Tibial artery (tissue), 4 donors: Measurements from ENCODE around the gene SKIC8.

Experiments
- DNase-seq, 2 donors: peaks; one replicate each; pipeline ENCODE4 v3.0.0-alpha.2; 2019
- H3K27ac ChIP-seq, 2 donors: fragments of 200-600 bp; sonication (generic) in 1 of 2; 1 replicate in 1 of 2; 2 replicates in 1 of 2; pipeline ENCODE4 v1.5.1; 2018 to 2019; ENCODE audit warnings: mild to moderate bottlenecking in 1 of 2
- H3K27me3 ChIP-seq, 2 donors: fragments of 200-600 bp; sonication (generic) in 1 of 2; one replicate each; pipeline versions ENCODE4 v1.5.1 to v1.6.0; 2016 to 2019
- H3K36me3 ChIP-seq, 3 donors: fragments of 200-600 bp; sonication (generic) in 2 of 3; one replicate each; pipeline ENCODE4 v1.5.1; 2016 to 2019; ENCODE audit warnings: mild to moderate bottlenecking in 2 of 3
- H3K4me1 ChIP-seq, 4 donors: fragments of 200-600 bp; sonication (generic) in 2 of 4; 1 replicate in 3 of 4; 2 replicates in 1 of 4; pipeline ENCODE4 v1.5.1; 2016 to 2019
- H3K4me3 ChIP-seq, 2 donors: fragments of 200-600 bp; sonication (generic) in 1 of 2; 1 replicate in 1 of 2; 2 replicates in 1 of 2; pipeline ENCODE4 v1.5.1; 2018 to 2019; ENCODE audit warnings: mild to moderate bottlenecking in 2 of 2
- H3K9me3 ChIP-seq, 3 donors: fragments of 200-600 bp; sonication (generic) in 1 of 3; one replicate each; pipeline ENCODE4 v1.5.1; 2016 to 2019
- intact Hi-C: fragments of 100-400 bp; cut with DNase I; formaldehyde crosslinking; loops from one replicate; pipeline ENCODE4 v1.15.0; 2023; ENCODE audit warnings: low total_unique reads
- TF ChIP-seq, protein P1 (sequence below), 2 experiments: fragments of 200-600 bp in 1 of 2; fragments of 450-650 bp in 1 of 2; IDR thresholded peaks; one replicate each; pipeline ENCODE4 v1.5.1; 2017 to 2019; ENCODE audit warnings: antibody characterized with exemption in 2 of 2, mild to moderate bottlenecking in 1 of 2, moderate library complexity in 1 of 2

Gene SKIC8

DNA sequence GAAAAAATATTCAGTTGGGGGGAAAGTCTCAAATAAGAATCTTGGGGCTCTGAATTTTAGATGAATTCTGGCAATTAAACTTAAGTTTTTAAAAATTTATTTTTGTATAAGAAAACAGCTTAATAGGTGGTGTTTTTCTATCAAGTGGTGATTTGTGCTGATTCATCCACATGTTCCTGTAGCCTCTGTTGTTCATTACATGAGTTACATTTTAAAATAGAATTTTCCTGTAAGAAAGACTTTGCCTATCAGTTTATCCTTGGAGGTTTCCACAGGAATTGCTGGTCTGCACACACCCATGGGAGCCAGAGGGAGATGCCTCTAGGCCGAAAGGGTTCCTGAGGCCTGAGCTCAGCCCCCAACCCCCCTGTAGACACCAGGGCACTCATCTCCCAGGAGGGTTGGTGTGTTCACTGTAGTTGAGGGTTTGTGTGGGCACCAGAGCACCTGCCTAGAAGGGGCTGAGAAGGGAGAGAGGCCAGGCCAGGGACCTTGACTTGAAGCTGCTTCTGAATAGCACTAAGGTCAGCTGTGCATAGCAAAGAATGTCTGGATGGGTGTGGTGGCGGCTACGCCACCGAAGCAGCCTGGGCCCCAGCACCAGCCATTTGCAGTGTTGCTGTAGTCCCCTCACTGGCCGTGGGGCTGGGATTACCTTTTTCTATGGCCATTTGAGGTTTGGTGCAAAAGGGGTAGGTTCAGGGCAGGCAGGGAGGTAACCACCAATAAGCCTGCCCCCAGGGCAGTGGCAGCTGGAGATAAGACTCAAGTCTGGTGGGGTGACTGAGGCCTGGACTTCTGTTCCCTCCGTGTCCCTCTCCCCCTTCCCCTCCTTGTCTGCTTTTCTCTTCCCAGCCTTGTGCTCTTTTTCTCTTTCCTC lies 23.1 kb downstream of the SKIC8 start:
- Histone ChIP-seq H3K27ac (no peak overlapping the region), H3K4me1 (no peaks in the 10 kb centered on the region), H3K36me3 (peaks cover 5 to 73% (median 44%) of the 10 kb centered on the region in 3 donors), H3K27me3 (no peaks in the 10 kb centered on the region), H3K9me3 (no peaks in the 10 kb centered on the region), H3K4me3 (no peak overlapping the region)
- intact Hi-C loops: no loop called here
- DNase-seq: no peak
- TF ChIP-seq, protein P1, sequence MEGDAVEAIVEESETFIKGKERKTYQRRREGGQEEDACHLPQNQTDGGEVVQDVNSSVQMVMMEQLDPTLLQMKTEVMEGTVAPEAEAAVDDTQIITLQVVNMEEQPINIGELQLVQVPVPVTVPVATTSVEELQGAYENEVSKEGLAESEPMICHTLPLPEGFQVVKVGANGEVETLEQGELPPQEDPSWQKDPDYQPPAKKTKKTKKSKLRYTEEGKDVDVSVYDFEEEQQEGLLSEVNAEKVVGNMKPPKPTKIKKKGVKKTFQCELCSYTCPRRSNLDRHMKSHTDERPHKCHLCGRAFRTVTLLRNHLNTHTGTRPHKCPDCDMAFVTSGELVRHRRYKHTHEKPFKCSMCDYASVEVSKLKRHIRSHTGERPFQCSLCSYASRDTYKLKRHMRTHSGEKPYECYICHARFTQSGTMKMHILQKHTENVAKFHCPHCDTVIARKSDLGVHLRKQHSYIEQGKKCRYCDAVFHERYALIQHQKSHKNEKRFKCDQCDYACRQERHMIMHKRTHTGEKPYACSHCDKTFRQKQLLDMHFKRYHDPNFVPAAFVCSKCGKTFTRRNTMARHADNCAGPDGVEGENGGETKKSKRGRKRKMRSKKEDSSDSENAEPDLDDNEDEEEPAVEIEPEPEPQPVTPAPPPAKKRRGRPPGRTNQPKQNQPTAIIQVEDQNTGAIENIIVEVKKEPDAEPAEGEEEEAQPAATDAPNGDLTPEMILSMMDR (IDR thresholded peaks at IDR 0.05): no peak

DNA sequence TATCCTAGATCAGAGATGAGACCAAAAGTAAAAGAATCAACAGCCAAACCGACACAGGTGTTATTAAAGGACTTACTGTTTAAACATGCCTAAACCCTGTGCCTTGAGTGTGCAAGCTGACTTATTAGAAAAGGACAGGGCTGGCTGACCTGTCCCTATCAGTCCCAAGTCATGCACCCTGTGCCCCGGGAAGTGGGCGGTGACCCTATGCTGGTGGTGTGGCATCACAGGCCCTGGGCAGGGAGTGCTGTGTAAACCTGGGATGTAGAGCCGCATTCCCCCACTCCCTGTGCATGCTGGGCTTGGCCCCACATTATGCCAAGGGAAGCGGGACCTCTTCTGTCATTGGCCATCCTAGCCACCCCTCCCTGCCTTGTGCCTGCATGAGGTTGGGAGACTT lies 24.4 kb downstream of the SKIC8 start:
- no peaks in the 10 kb centered on the region for H3K27me3 ChIP-seq
- intact Hi-C loops: no loop called here
- H3K36me3 ChIP-seq: peaks cover 5 to 60% (median 31%) of the 10 kb centered on the region in 3 donors
- no peak for DNase-seq
- no peaks in the 10 kb centered on the region for H3K9me3 ChIP-seq
- TF ChIP-seq, protein P1 (IDR thresholded peaks at IDR 0.05): no peak
- no peak overlapping the region for H3K4me3 ChIP-seq
- no peak overlapping the region for H3K27ac ChIP-seq
- no peaks in the 10 kb centered on the region for H3K4me1 ChIP-seq

DNA sequence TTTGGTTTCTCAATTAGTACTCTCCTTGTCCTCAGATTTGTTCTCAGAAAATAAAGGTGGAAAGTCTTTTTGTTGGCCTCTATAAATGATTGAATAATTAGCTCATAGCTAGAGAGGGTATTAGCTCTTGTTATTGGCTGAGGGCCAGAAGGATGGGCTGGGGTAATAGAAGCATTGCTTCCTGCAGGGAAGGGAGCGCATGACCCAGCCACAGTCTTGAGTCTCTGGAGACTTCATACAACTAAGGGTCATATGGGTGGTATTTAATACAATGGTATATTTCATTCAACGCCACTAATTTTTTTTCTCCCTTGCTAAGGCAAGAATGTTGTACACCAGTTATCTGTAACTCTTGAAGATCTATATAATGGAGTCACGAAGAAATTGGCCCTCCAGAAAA lies 26.6 kb downstream of the SKIC8 start:
- TF ChIP-seq, protein P1 (IDR thresholded peaks at IDR 0.05): no peak
- Histone ChIP-seq H3K4me1 (no peaks in the 10 kb centered on the region), H3K27ac (no peak overlapping the region), H3K36me3 (peaks cover 2 to 41% (median 18%) of the 10 kb centered on the region in 3 donors), H3K4me3 (no peak overlapping the region), H3K9me3 (no peaks in the 10 kb centered on the region), H3K27me3 (no peaks in the 10 kb centered on the region)
- no peak for DNase-seq
- intact Hi-C loops: no loop called here

DNA sequence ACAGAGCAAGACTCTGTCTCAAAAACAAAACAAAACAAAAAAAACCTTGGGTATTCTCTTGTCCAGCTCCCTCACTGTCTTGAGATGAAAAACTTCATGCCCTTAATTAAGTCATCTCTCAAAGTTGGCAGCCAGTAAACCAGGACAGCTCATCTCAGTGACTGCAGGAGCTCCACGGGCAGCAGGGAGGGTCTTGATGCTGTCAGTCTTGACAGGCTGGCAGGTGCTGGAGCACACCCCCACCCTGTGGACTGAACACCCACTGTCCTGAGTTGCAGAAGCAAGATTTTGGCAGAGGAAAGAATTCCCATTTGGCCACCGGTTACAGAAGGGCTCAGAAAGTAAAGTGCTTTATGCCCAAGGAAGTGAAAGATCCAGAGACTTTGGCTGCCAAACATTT lies 27.1 kb downstream of the SKIC8 start:
- Histone ChIP-seq H3K27ac (no peak overlapping the region), H3K9me3 (no peaks in the 10 kb centered on the region), H3K27me3 (no peaks in the 10 kb centered on the region), H3K36me3 (peaks cover 0 to 36% (median 15%) of the 10 kb centered on the region in 3 donors), H3K4me1 (no peaks in the 10 kb centered on the region), H3K4me3 (no peak overlapping the region)
- intact Hi-C loops: no loop called here
- no peak for DNase-seq
- TF ChIP-seq, protein P1 (IDR thresholded peaks at IDR 0.05): no peak

DNA sequence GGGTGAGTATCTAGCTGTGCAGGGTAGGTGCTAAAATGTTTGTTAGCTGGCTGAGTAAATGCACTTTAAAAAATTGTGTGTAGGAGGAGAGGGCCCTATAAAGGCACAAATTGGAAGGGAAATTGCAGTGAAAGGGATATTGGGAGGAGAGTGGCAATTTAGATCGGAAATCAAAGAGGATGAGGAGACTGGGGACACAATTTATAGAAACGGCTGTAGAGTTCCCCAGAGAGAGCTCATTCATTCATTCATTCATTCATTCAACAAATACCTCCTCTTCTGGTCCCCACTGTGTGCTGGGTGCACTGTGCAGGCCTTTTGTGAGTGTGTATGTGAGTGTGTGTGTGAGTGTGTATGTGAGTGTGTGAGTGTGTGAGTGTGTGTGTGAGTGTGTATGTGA lies 32.6 kb downstream of the SKIC8 start:
- no peaks in the 10 kb centered on the region for H3K27me3 ChIP-seq
- TF ChIP-seq, protein P1 (IDR thresholded peaks at IDR 0.05): no peak
- peak overlapping the region; percentile 39 to 46 for H3K27ac ChIP-seq
- H3K9me3 ChIP-seq: no peaks in the 10 kb centered on the region
- intact Hi-C loops: loop anchor here (10.0 kb wide), 1 partner anchor 608 kb away; the partner anchor contains the start of gene MORF4L1
- H3K36me3 ChIP-seq: no peaks in the 10 kb centered on the region
- peaks cover 0 to 29% (median 20%) of the 10 kb centered on the region in 4 donors for H3K4me1 ChIP-seq
- DNase-seq: no peak
- no peak overlapping the region for H3K4me3 ChIP-seq
